Raji (cell line): ENCODE results near the gene ARHGAP24.

Source experiments
- POLR2A ChIP-seq: IDR thresholded peaks from 2 replicates; pipeline ENCODE4 v1.6.1; 2011; ENCODE audit warnings: low read depth, low read length, control low read depth; ENCODE audit not compliant: insufficient read depth

ARHGAP24 gene

DNA sequence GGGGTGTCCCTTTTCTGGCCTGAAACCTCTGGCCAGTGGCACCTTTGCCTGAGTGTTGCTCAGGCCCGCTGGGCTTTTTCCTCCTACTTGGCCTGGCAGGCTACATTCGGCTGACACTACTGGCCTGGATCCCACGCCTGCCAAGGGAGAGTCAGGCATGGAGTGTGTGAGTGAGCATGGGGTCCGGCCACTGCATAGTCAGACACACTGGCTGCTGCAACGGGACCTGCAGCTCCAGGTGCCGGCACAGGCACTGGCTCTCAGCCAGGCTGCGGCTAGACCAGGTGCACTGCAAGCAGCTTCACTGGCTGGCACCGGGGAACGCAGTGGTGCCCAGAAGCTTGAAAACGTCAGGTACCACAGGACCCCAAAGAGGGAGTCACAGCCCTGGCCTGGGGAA, 434.9 kb downstream of the ARHGAP24 start:
- no peak for TF ChIP-seq POLR2A

DNA sequence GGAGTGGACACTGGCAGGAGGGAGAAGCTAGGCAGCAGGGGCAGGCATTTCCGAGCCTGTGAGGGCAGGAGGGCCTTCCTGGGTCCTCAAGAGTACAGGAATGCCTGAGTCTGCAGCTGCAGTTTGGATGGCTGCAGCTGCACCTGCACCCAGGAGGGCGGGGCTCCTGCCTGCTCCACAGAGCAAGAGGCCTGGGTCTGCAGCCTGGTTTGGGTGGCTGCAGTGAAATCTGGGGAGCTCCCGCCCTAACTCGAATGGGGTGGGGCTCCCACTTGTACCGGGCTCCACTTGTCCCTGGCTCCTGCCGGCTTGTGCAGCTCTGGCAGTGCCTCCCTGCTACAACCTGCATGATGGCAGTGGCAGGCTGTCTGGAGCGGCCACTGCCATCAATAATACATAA, 436.0 kb downstream of the ARHGAP24 start:
- TF ChIP-seq POLR2A: no peak

DNA sequence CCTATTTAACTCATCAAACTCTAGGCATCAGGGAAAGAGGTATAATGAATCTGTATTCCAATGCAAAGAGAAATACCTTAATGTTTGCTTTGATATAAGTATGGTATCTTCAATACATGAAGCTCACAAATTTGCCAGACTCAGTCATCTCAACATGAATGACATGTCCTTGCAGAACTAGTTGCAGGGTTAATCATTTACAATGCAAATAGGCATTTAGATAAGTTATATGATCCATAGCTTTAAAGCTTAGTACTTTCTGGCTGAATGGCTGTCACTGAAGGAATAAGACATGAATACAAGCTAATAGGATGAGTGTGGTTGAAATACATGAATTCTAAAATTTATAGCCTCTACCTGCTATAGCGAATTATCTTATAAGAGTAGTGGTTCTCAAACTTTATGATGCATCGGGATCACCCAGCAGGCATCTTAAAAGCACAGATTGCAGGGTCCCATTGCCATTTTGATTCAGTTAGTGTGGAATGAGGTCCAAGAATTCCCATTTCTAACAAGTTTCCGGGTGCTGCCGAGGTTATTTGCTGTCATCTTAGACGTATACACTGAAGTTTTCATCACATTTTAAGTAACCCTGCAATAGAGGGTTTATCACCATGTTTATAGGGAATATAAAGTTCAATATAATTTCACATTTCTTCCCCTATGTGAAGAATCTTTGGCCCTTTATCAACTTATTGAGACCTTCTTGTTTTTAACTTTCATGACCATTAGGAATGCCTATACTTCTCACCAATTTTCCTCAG, 439.2 kb downstream of the ARHGAP24 start:
- TF ChIP-seq POLR2A: no peak

DNA sequence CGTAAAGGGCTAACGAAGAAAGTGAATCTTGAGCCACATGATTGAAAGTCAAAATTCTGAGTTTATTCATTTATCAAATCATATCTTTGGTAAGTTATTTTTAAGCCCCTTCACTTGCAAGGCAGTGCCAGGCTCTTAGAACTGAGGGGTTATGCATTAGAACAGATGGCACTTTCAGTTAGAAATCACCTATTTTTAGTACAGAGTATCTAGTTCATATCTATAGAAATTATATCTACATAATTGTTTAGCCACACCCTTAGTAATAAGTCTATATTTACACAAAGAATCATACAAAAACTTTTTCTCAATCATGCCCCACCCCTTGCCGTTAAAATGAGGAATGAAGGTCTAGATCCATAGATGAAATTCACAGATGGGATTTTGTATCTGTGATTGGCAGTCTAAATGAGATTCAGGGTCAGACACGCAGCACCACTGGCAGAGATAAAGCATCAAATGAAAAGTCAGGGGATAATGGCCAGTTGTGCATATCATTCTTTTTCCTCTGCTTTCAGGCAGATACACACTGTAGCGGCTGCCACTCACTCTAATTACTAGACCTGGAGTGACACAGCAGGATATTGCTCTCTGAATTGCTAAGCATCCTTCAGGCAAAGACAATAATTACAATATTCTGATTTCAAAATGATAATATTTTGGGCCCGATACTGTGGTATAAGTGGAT, 444.4 kb downstream of the ARHGAP24 start:
- no peak for TF ChIP-seq POLR2A

DNA sequence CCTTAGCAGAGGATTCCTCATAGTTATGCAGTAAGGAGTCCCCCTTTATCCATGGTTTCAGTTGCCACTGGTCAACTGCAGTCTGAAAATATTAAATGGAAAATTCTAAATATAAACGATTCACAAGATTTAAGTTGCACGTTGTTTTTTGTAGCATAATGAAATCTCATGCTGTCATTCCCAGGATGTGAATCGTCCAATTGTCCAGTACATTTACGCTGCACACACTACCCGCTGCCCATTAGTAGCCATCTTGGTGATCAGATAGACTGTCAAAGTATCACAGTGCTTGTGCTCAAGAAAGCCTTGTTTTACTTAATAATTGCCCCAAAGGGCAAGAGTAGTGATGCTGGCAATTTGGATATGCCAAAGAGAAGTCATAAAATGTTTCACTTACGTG, 450.1 kb downstream of the ARHGAP24 start:
- no peak for TF ChIP-seq POLR2A

DNA sequence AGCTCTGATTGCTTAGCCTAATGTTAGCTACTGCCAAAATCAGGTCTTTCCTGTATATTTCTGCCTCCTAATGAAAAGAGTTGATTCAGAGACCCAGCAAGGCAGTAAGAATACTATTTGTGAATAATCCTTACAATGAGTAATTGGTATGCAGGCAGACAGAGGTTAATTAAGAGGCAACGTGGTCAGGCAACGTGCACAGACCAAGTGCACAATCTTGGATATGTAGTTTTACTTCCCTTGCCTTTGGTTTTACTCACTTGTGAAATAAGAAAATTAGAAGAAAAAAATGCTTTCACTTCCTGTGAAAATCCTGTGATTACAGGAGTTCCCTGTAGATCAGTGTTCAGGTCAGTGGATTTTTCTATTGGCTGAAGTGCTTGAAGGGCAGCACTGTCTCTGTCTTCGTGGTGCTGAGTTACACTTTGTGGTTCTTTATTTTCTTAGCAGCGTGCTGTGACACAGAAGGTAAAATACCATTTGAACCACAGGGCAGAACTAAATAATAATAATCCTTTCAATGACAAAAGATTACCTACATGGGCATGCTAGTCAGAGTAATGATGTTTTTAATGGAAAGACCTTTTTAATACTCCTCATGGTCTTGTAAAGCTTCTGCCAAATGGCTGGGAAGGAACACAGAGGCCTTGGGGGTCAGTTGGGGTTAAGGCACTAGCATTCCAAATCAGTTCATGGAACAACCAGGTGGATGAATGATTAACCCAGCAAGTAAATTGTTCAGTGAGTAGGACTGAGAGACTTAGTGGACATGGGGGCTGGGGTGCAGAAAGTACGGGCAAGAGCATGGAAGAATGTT, 454.0 kb downstream of the ARHGAP24 start:
- no peak for TF ChIP-seq POLR2A

DNA sequence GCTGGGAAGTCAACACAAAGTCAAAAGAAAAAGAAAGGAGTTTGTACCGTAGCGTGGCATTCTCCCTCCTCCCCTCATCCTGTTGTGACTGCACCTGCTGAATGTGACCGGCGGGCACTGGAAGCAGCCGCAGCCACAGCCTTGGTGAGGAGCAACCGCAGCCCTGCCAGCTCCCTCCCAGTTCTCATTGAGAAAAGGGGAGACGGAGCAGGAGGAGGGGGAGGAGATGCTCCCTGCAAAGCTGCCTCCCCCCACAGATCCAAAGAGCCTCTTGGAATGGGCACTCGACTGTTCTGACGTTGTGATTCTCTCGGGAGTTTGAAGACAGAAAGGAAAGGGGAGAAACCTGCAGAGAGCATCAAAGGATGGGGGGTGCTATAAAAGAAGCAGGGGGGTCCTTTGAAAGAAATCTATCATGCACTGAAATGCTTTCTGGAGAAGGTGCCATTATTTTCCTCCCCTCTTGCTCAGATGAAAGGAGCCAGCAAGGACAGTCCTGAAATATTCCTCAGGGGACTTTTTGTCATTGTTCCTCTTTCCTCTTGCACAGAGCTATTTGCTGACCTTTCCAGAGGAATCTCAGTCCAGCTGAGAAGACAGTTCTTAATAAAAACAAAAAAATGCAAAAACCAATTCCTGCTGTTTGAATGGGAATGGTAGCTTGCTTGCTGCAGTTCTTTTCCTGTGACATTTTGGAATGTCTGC, 455.2 kb downstream of the ARHGAP24 start:
- TF ChIP-seq POLR2A: no peak

DNA sequence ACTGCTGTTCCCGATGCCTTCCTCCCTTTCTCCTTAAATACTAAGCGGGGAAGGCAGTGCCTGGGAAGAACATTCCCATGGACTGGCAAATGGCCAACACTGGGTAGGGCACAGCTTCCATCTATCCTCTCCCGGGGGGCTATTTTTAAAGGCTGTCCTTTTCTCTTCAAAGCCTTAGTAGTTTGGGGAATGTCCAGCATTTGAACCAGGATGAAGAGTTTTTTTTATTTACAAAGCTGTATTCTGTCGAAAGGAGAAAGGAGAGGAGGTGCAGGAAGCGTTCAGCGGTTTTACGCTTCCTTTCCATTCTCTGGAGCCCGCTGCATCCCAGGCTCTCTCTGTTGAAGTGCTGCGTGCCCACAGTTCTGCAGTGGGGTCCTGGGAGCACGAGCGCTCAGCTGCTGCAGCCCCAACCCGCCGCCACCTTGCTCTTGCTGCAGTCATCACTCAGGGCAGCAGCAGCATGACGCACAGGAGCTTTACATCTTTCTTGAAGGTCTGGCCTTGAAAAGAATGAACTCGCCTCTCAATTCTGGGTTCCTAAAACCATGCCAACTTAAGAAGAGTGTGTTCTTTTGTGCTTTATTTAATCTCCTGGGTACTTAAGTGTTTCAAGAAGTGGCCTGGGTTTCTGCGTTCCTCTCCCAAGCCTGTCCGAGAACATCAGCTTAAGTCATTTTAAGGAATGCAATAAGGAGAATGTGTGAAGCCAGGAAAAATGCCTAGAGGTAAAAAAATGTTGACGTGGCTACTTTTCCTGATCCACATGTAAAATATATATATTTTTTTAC, 457.7 kb downstream of the ARHGAP24 start:
- no peak for TF ChIP-seq POLR2A

DNA sequence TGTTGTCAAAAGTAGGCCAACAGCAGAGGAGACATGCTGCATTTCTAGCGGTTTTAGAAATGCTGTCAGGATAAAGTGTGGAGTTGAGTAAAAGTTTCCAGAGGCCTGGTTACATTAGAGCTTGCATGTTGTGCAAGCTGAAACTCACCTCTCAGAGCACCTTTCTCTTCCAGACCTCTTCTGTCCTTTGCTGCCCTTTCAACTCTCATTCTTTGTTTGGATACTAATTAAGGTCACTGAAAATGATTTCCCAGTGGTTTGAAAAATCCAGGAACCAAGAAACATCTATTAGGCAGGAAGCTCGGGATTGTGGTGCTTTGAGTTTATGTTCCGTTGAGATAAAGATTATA, 458.3 kb downstream of the ARHGAP24 start:
- TF ChIP-seq POLR2A: no peak

DNA sequence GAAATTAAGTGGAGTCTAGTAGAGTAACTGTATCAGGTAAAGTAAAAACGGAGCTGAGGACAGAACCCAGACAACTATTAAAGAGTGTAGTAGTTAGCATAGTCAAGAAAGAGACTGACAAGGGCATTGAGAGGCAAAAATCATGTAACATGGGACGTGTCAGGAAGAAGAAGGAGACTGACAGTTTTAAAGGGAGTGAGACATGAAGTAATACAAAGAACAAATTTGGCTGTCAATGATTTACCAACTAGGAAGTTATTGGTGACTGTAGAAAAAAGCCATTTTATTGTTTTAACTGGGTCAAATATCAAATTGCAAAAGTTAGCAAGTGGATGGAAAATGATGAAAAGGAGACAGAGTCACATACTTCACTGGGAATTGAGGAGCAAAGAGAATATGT, 462.6 kb downstream of the ARHGAP24 start:
- no peak for TF ChIP-seq POLR2A

DNA sequence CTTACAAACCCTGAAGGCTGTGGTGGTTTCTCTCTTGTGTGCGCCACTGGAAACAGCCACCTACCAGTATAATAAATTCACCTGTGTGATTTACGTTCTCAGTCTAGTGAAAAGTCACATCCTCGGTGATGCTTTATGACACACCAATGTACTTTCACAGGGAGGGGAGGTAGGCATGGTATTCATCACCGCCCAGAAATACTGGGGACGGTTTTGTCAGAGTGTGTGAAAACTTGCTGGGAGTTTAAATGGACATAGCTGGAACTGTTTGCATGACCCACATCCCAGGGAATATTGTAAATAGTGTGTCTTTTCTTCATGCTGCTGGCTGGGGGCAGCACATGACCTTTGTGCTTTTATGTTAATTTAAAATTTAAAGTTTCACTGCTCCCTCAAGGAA, 463.1 kb downstream of the ARHGAP24 start:
- TF ChIP-seq POLR2A: no peak

DNA sequence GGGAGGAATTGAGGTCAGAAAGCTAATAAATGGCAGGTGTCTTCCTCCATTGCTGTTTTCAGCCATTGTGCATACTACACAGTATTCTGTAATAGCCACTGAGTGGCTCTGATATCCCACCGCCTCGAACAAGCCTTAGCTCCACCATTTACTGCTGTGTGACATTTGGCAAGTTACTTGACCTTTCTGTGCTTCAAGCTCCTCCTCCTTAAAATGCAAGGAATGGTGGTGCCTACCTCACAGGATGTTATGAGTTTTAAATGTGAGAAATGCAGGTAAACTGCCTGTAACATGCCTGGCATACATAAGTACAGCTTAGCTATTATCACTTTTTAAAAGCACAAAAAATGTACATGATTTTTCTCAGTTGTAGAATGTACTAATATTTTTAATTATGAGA, 464.0 kb downstream of the ARHGAP24 start:
- TF ChIP-seq POLR2A: no peak

DNA sequence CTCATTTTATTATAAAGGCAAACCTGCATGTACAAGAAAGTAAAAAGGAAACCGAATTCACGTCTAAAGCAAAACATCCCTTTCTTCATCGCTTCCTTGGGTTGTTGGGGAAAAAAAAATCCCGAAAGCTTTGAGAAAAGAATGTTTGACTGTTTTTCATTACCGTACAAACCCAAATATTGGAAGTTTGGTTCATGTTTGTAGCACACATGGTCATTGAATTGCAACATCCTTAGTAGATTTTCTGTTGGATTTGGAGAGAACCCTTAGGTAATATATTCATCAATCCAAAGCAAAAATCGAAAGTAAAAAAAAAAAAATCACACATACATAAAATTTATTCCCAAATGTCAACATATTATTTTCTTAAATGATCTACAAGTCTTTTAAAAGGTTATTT, 464.6 kb downstream of the ARHGAP24 start:
- no peak for TF ChIP-seq POLR2A

DNA sequence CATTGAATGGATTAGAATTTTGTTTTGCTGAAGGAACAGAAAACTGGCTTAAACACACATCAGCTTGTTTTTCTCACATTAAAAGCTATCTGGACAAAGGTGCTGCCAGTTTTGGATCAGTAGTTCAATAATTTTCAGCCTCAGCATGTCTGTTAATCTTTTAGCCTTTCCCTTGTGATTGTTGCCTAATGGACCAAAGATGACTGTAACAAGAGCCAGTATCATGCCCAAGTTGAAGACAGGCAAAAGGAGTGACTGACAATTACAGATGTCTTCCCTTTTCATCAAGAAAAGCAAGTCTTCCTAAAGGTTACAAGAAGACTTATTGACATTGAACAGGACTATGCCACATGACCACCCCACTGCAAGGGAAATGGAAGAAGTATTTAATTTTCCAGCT, 465.2 kb downstream of the ARHGAP24 start:
- TF ChIP-seq POLR2A: no peak

DNA sequence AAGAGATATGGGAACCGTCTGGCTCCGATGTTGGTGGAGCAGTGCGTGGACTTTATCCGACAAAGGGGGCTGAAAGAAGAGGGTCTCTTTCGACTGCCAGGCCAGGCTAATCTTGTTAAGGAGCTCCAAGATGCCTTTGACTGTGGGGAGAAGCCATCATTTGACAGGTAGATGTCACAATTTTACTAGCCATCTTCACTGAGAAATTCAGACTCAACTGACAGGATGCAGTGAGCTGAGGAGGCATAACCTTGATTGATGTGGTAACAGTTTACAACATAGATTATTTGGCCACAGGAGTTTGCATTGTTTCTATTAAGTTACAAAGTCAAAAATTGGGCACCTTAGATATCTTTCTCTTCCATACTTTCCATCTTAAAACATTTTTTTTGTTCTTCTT, 467.2 kb downstream of the ARHGAP24 start:
- no peak for TF ChIP-seq POLR2A

DNA sequence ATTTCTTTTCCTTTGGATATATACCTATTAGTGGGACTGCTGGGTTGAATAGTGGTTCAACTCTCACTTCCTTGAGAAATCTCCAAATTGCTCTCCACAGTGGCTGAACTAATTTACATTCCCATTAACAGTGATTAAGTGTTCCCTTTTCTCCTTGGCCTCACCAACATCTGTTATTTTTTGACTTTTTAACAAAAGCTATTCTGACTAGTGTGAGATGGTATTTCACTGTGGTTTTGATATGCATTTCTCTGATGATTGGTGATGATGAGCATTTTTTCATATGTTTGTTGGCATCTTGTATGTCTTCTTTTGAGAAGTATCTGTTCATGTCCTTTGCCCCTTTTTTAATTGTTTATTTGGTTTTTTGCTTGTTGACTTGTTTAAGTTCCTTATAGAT, 471.9 kb downstream of the ARHGAP24 start:
- TF ChIP-seq POLR2A: no peak
